PC-3 (cell line): Measurements from ENCODE around the gene ACAP1. TPM values are rescaled to one million over a fixed set of nuclear protein-coding genes. Genes with fewer than 3 reads are reported as not detected.

ENCODE experiments used
- ATAC-seq: fragments of 200-7000 bp; cut with Tn5 transposase; 2 replicates; pipeline ENCODE4 v1.9.1; 2020; ENCODE audit warnings: mild to moderate bottlenecking, moderate library complexity
- BruUV-seq: library from RNA; stranded (reverse); fragments of 400-500 nt; replicated peaks from 2 replicates; lab custom pipeline; 2021; lab: Mats Ljungman, UMichigan
- CTCF ChIA-PET: fragments of 300-600 bp; sonication (Branson Sonifier 250); formaldehyde crosslinking; loops from one replicate; lab custom pipeline; 2022; ENCODE audit warnings: antibody characterized with exemption; lab: Charles Lee
- POLR2A ChIA-PET: fragments of 300-600 bp; sonication (Branson Sonifier 250); formaldehyde crosslinking; loops from one replicate; lab custom pipeline; 2022; ENCODE audit warnings: antibody characterized with exemption; ENCODE audit not compliant: unreplicated experiment; lab: Charles Lee
- DNase-seq: peaks from one replicate; pipeline ENCODE4 v3.0.0-alpha.2; 2015
- H2AFZ ChIP-seq: fragments of 300-600 bp; sonication (generic); 2 replicates; pipeline ENCODE4 v1.6.0; 2016; ENCODE audit warnings: antibody characterized with exemption, low read length
- H3F3A ChIP-seq: fragments of 300-600 bp; sonication (generic); one replicate; pipeline ENCODE4 v1.6.0; 2017; ENCODE audit warnings: antibody characterized with exemption, low read length, control low read depth, mild to moderate bottlenecking; ENCODE audit not compliant: unreplicated experiment
- H3K27ac ChIP-seq: fragments of 300-600 bp; sonication (generic); 2 replicates; pipeline ENCODE4 v1.5.1; 2016; ENCODE audit warnings: mild to moderate bottlenecking, low read length
- H3K27me3 ChIP-seq: fragments of 300-600 bp; sonication (generic); 2 replicates; pipeline ENCODE4 v1.6.1; 2016; ENCODE audit warnings: low read length, mixed read lengths
- H3K36me3 ChIP-seq: fragments of 300-600 bp; sonication (generic); 2 replicates; pipeline ENCODE4 v1.6.1; 2016; ENCODE audit warnings: low read depth, mixed run types, low read length, mixed read lengths
- H3K4me1 ChIP-seq: fragments of 300-600 bp; sonication (generic); 2 replicates; pipeline ENCODE4 v1.5.1; 2016; ENCODE audit warnings: low read length; ENCODE audit not compliant: insufficient read depth
- H3K4me2 ChIP-seq: fragments of 300-600 bp; sonication (generic); 2 replicates; pipeline ENCODE4 v1.6.0; 2016; ENCODE audit warnings: low read length
- H3K4me3 ChIP-seq: fragments of 300-600 bp; sonication (generic); 2 replicates; pipeline ENCODE4 v1.5.1; 2016; ENCODE audit warnings: mild to moderate bottlenecking, low read length, mixed read lengths
- H3K79me2 ChIP-seq: fragments of 300-600 bp; sonication (generic); 2 replicates; pipeline ENCODE4 v1.6.1; 2017; ENCODE audit warnings: low read length, mixed read lengths
- H3K9ac ChIP-seq: fragments of 300-600 bp; sonication (generic); 2 replicates; pipeline ENCODE4 v1.6.0; 2016; ENCODE audit warnings: mild to moderate bottlenecking, low read length
- H3K9me2 ChIP-seq: fragments of 300-600 bp; sonication (generic); replicated peaks from 2 replicates; pipeline ENCODE4 v1.6.1; 2016; ENCODE audit warnings: mixed run types, low read length, mixed read lengths
- H3K9me3 ChIP-seq: fragments of 300-600 bp; sonication (generic); 2 replicates; pipeline ENCODE4 v1.6.1; 2016; ENCODE audit warnings: low read length, mixed read lengths
- H4K20me1 ChIP-seq: fragments of 300-600 bp; sonication (generic); 2 replicates; pipeline ENCODE4 v1.6.1; 2016; ENCODE audit warnings: low read length, mixed read lengths
- EZH2 ChIP-seq: fragments of 300-600 bp; sonication (generic); IDR thresholded peaks from one replicate; pipeline ENCODE4 v1.6.1; 2017; ENCODE audit warnings: antibody characterized with exemption, mild to moderate bottlenecking, low read length; ENCODE audit not compliant: unreplicated experiment
- EZH2phosphoT487 ChIP-seq: fragments of 300-600 bp; sonication (generic); IDR thresholded peaks from 2 replicates; pipeline ENCODE4 v1.6.1; 2018; ENCODE audit warnings: mild to moderate bottlenecking, antibody characterized with exemption, low read length, borderline replicate concordance
- intact Hi-C: fragments of 100-400 bp; cut with micrococcal nuclease; formaldehyde crosslinking; loops from 2 replicates; pipeline ENCODE4 v1.9.0; 2023
- total RNA-seq: library from RNA; depleted of rRNA; stranded (reverse); fragments of >200 nt; gene quantifications from 2 replicates; pipeline ENCODE4 v1.2.3, GENCODE V29; 2014
- TF ChIP-seq, protein P1 (sequence below): fragments of 300-600 bp; sonication (generic); conservative IDR thresholded peaks from 2 replicates; pipeline ENCODE4 v1.5.1; 2017; ENCODE audit warnings: antibody characterized with exemption, low read depth, mild to moderate bottlenecking, low read length

ACAP1 gene
- total RNA-seq, 1 experiment from 2014 or later = not detected

DNA sequence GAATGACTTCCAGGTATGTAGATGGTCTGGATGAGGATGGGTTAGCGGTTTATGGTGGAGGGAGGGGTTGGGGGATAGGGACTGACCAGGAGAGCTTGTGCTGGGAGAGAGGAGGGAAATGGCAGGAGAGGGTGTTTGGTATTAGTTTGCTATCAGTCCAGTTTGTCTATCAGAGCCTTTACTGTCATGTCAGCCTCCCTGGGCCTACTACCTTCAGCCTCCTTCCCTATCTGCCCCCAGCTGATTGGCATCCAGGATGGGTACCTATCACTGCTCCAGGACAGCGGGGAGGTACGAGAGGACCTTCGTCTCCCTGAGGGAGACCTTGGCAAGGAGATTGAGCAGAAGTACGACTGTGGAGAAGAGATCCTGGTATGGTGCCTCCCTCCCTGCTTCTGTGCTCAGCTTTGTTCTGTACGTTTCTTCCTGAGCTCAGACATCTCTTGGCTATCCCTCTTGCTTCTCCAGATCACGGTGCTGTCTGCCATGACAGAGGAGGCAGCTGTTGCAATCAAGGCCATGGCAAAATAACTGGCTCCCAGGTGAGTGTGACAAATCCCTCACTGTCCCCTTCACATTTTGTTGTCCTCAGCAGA lies 25.1 kb upstream of the ACAP1 start:
- DNase-seq = no peak
- no peak overlapping the region for H2AFZ ChIP-seq
- H3F3A ChIP-seq = peaks cover 12% of the 10 kb centered on the region
- H3K4me2 ChIP-seq = 0 out of 2 replicates have a peak overlapping the region, but pooled peaks have one; percentile 93
- no peaks in the 10 kb centered on the region for H3K9me2 ChIP-seq
- peaks cover 43% of the 10 kb centered on the region for H4K20me1 ChIP-seq
- H3K9ac ChIP-seq = no peak overlapping the region
- H3K4me1 ChIP-seq = peaks cover 29% of the 10 kb centered on the region; the same call in 1 of the 2 replicates
- no peak overlapping the region for H3K27ac ChIP-seq
- intact Hi-C loops = no loop called here
- ATAC-seq = no peak
- H3K36me3 ChIP-seq = peaks cover 35% of the 10 kb centered on the region
- BruUV-seq = no TSS peak
- peaks cover 51% of the 10 kb centered on the region for H3K79me2 ChIP-seq
- H3K4me3 ChIP-seq = no peak overlapping the region
- TF ChIP-seq EZH2phosphoT487 (no peak), EZH2 (no peak)
- TF ChIP-seq, protein P1, sequence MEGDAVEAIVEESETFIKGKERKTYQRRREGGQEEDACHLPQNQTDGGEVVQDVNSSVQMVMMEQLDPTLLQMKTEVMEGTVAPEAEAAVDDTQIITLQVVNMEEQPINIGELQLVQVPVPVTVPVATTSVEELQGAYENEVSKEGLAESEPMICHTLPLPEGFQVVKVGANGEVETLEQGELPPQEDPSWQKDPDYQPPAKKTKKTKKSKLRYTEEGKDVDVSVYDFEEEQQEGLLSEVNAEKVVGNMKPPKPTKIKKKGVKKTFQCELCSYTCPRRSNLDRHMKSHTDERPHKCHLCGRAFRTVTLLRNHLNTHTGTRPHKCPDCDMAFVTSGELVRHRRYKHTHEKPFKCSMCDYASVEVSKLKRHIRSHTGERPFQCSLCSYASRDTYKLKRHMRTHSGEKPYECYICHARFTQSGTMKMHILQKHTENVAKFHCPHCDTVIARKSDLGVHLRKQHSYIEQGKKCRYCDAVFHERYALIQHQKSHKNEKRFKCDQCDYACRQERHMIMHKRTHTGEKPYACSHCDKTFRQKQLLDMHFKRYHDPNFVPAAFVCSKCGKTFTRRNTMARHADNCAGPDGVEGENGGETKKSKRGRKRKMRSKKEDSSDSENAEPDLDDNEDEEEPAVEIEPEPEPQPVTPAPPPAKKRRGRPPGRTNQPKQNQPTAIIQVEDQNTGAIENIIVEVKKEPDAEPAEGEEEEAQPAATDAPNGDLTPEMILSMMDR = no peak
- ChIA-PET CTCF (no interaction called here), POLR2A (no interaction called here)
- H3K27me3 ChIP-seq = no peaks in the 10 kb centered on the region
- H3K9me3 ChIP-seq = no peaks in the 10 kb centered on the region

DNA sequence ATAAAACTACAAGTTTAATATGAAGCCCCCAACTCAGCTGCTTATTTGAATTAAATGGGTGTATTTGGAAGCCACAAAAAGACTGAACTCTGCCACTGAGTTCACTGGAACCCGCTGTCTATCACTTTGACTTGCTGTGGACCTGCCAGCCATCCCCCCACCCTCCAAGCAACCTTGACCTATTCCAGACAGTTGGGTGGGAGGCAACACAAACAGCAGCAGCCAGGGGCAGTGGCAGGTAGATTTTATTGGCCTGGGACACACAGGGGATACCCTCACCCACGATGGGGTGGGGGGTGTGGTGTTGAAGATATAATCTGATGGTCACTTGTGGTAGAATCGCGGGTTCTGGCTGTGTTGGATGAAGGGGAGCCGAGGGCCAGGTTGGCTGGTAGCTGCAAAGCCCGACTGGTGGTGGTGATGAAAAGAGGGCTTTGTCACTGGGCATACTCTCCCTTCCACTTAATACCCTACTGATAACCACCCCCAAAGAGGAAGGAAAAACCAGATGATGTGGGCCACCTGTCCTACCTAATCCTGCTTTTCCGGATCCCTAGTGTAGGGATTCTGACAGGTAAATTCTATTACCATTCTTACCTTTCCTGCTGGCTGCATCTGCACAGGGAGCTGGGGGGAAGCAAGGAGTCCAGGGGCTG lies 23.8 kb upstream of the ACAP1 start:
- CTCF ChIA-PET = interaction anchor here (0.7 kb wide), 1 partner anchor 17 kb away, joined by 3 read pairs; no protein-coding TSS in a partner anchor
- peaks cover 35% of the 10 kb centered on the region for H3K36me3 ChIP-seq
- no peak overlapping the region for H3K9ac ChIP-seq
- H4K20me1 ChIP-seq = peaks cover 43% of the 10 kb centered on the region
- no peaks in the 10 kb centered on the region for H3K9me2 ChIP-seq
- no peak for ATAC-seq
- no peaks in the 10 kb centered on the region for H3K27me3 ChIP-seq
- H3K79me2 ChIP-seq = peaks cover 50% of the 10 kb centered on the region
- no peak for DNase-seq
- no peaks in the 10 kb centered on the region for H3K9me3 ChIP-seq
- no peak overlapping the region for H3K4me3 ChIP-seq
- BruUV-seq = no TSS peak
- POLR2A ChIA-PET = no interaction called here
- intact Hi-C loops = no loop called here
- peak overlapping the region; percentile 96; the same call in 1 of the 2 replicates for H3K4me2 ChIP-seq
- H3K4me1 ChIP-seq = peaks cover 26% of the 10 kb centered on the region; the same call in 1 of the 2 replicates
- H3K27ac ChIP-seq = no peak overlapping the region
- H2AFZ ChIP-seq = no peak overlapping the region
- H3F3A ChIP-seq = peaks cover 12% of the 10 kb centered on the region
- TF ChIP-seq EZH2 = no peak
- TF ChIP-seq EZH2phosphoT487 = no peak
- TF ChIP-seq, protein P1 = no peak
